ENCODE measurements around the gene LNX2.

The LNX2 gene

GRCh38 chr13:27535546-27535945, 84.8 kb downstream of the LNX2 start:
- Histone ChIP-seq H3F3A (ENCODE audit: insufficient read depth, low read length) (no peaks in the 10 kb centered on the region), H3K27ac (ENCODE audit: low read depth, low read length, poor library complexity, severe bottlenecking) (no peak overlapping the region), H3K9me2 (ENCODE audit: low read depth, low read length) (no peaks in the 10 kb centered on the region), H3K36me3 (ENCODE audit: insufficient read depth, low read length) (no peaks in the 10 kb centered on the region), H3K79me2 (ENCODE audit: insufficient read depth, low read length) (no peaks in the 10 kb centered on the region), H3K4me1 (ENCODE audit: insufficient read depth, low read length, severe bottlenecking) (no peaks in the 10 kb centered on the region), H4K20me1 (ENCODE audit: insufficient read depth, low read length) (no peaks in the 10 kb centered on the region), H3K9me3 (ENCODE audit: low read length) (no peaks in the 10 kb centered on the region), H3K9ac (ENCODE audit: low read length) (no peak overlapping the region), H3K27me3 (ENCODE audit: insufficient read depth, low read length) (no peaks in the 10 kb centered on the region), H2AFZ (ENCODE audit: low read length) (no peak overlapping the region), H3K4me2 (ENCODE audit: low read length) (no peak overlapping the region), H3K4me3 (ENCODE audit: low read depth, low read length, poor library complexity, severe bottlenecking) (no peak overlapping the region)
- TF ChIP-seq CTCF (IDR thresholded peaks at IDR 0.05; ENCODE audit: low read length), result no peak
- no peak for TF ChIP-seq EZH2 (IDR thresholded peaks at IDR 0.05; ENCODE audit: borderline replicate concordance, low read length)

GRCh38 chr13:27534981-27535380, 85.3 kb downstream of the LNX2 start:
- no peak overlapping the region for H3K27ac ChIP-seq (ENCODE audit: low read depth, low read length, poor library complexity, severe bottlenecking)
- H3K9ac ChIP-seq (ENCODE audit: low read length), result no peak overlapping the region
- no peaks in the 10 kb centered on the region for H3K9me3 ChIP-seq (ENCODE audit: low read length)
- no peaks in the 10 kb centered on the region for H4K20me1 ChIP-seq (ENCODE audit: insufficient read depth, low read length)
- H3K27me3 ChIP-seq (ENCODE audit: insufficient read depth, low read length), result no peaks in the 10 kb centered on the region
- H3K9me2 ChIP-seq (ENCODE audit: low read depth, low read length), result no peaks in the 10 kb centered on the region
- no peak for TF ChIP-seq EZH2 (IDR thresholded peaks at IDR 0.05; ENCODE audit: borderline replicate concordance, low read length)
- TF ChIP-seq CTCF (IDR thresholded peaks at IDR 0.05; ENCODE audit: low read length), result no peak
- H3K36me3 ChIP-seq (ENCODE audit: insufficient read depth, low read length), result no peaks in the 10 kb centered on the region
- H3K4me1 ChIP-seq (ENCODE audit: insufficient read depth, low read length, severe bottlenecking), result no peaks in the 10 kb centered on the region
- no peak overlapping the region for H3K4me3 ChIP-seq (ENCODE audit: low read depth, low read length, poor library complexity, severe bottlenecking)
- no peak overlapping the region for H2AFZ ChIP-seq (ENCODE audit: low read length)
- no peaks in the 10 kb centered on the region for H3F3A ChIP-seq (ENCODE audit: insufficient read depth, low read length)
- H3K79me2 ChIP-seq (ENCODE audit: insufficient read depth, low read length), result no peaks in the 10 kb centered on the region
- H3K4me2 ChIP-seq (ENCODE audit: low read length), result no peak overlapping the region

GRCh38 chr13:27534108-27534980, 86.0 kb downstream of the LNX2 start:
- Histone ChIP-seq H3K4me3 (ENCODE audit: low read depth, low read length, poor library complexity, severe bottlenecking) (no peak overlapping the region), H3K9me2 (ENCODE audit: low read depth, low read length) (no peaks in the 10 kb centered on the region), H3K27me3 (ENCODE audit: insufficient read depth, low read length) (no peaks in the 10 kb centered on the region), H3K36me3 (ENCODE audit: insufficient read depth, low read length) (no peaks in the 10 kb centered on the region), H3K4me1 (ENCODE audit: insufficient read depth, low read length, severe bottlenecking) (no peaks in the 10 kb centered on the region), H3K27ac (ENCODE audit: low read depth, low read length, poor library complexity, severe bottlenecking) (no peak overlapping the region), H3K9ac (ENCODE audit: low read length) (no peak overlapping the region), H3K9me3 (ENCODE audit: low read length) (no peaks in the 10 kb centered on the region), H3K79me2 (ENCODE audit: insufficient read depth, low read length) (no peaks in the 10 kb centered on the region), H3K4me2 (ENCODE audit: low read length) (no peak overlapping the region), H4K20me1 (ENCODE audit: insufficient read depth, low read length) (no peaks in the 10 kb centered on the region), H3F3A (ENCODE audit: insufficient read depth, low read length) (no peaks in the 10 kb centered on the region), H2AFZ (ENCODE audit: low read length) (no peak overlapping the region)
- TF ChIP-seq CTCF (IDR thresholded peaks at IDR 0.05; ENCODE audit: low read length) (no peak), EZH2 (IDR thresholded peaks at IDR 0.05; ENCODE audit: borderline replicate concordance, low read length) (no peak)
